ENCODE results near the gene LARGE1.
A peak's percentile ranks its signal among the peaks of the same experiment; 100 is the strongest.
"Not testable (repeated sequence)": the region's sequence is repeated elsewhere in the genome, so short reads cannot be mapped to it uniquely, and the experiment has no call there.

The LARGE1 gene

GRCh38 chr22:33591946-33592345 is 328.3 kb downstream of the LARGE1 start:
- no peak for DNase-seq (ENCODE audit: low read depth)

DNA sequence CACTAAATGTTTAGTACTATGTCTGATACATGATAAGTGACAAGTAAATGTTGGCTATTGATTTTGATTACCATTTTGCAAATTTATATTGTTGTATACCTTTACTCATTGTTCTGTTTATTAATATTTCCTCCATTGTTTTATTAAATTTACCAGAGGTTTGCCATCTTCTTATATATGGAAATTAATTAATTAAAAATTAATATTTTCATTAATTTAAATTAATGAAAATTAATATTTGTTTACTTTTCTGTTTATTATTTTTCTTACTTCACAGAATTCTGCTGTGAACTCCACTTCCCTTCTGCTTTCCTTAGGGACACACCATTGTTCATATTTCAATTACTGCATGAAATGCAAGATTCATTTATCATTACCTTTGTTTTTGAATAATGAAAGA is 331.0 kb downstream of the LARGE1 start:
- DNase-seq (ENCODE audit: low read depth), result no peak

DNA sequence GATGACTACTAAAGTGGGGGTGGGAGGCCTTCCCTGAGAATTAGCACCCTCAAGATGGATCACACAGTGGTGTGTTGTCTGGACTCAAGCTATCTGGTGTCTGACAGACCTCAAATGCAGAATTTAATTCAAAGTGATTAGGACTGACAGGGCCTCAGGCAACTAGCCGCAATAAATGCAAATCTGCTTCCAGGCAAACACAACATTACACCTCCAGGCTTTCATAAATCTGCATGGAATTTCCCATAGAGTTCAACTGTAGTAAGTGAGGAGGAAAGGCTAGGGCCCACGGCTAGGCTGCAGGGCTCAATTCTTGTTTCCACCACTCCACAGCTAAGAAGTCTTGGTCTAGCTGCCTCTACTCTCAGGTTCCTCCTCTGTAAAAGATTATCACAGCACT is 331.4 kb downstream of the LARGE1 start:
- no peak for DNase-seq (ENCODE audit: low read depth)

DNA sequence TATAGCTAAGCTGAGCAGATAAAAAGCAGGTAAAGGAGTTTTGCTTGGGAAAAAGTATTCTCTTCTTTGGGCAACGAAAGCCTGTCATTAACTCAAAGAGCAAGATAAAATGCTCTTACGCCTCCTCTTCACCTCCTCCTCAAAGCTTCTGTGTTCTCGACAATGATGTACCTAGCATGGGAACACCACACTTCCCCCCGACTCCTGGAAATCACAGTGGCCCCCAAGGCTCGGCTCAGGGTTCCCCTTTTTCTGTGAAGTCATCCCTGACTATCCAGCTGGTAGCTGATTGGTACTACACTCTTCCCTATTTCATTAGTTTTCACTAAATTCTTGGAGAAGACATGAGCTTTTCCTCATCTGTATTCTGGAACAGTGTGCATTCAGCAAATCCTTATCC is 336.1 kb downstream of the LARGE1 start:
- no peak for DNase-seq (ENCODE audit: low read depth)

GRCh38 chr22:33582822-33583400 is 337.4 kb downstream of the LARGE1 start:
- DNase-seq (ENCODE audit: low read depth), result no peak

DNA sequence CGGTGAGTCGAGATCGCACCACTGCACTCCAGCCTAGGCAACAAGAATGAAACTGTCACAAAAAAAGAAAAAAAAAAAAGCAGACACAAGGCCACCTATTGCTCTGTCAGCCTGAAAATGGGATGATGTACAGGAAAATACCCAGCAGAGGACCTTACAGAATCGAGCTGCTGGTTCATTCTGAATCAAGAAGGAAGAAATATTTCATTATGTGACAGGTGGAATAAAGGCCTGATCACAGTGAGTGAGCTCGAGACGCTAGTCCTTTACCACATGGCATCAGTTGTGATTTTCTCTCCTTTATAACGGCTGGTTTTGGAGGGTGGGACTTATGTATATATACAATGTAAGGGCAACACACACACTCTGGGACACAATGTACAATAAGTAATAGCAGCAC is 340.0 kb downstream of the LARGE1 start:
- no peak for DNase-seq (ENCODE audit: low read depth)

DNA sequence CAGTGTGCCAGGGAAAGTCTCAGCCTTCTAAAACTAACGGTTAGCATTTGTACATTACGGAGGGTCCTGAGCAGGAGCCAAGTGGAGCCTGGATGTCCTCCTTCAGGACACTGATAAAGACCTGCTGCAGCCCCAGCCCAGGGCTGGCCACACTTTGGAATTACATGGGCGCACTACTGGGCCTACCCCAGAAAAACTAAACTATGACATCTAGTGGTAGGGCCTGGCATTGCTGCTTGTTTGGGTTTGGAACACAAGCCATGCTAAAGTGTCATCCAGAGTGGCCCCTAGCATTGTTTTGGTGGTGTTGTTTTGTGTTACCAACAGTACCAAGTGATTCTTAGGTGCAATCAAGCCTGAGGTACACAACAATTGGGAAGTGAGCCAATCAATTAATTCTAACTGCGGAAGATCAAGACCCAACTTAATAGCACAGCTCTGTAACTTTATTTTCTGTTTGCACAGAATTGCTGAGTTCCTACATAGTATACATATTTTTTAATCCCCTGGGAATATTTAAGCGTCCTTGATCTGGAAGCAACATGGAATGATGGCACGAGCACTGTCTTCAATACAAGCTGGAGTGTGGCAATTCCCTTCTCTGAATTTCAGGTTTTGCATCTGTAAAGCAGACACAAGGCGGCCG is 340.7 kb downstream of the LARGE1 start:
- peak; percentile 4 for DNase-seq (ENCODE audit: low read depth)

DNA sequence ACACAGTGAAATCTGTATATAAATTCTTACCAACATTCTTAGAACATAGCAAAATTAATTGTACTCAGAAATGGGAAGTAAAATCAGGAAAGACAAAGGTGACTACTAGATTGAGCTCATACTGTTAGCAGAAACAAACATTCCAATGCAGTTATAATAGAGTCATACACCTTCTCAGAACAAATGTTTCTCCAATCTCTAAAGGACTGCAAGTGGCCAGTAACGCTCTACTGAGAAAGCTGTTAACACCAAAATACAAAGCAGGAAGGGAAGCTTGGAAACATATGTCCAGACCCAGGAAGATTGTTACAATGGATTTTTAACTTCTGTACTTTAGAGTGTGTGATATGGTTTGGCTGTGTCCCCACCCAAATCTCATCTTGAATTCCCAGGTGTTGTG is 341.5 kb downstream of the LARGE1 start:
- no peak for DNase-seq (ENCODE audit: low read depth)

- DNase-seq (ENCODE audit: low read depth), result no peak
Observed at GRCh38 chr22:33577862-33578411, 342.3 kb downstream of the LARGE1 start.

GRCh38 chr22:33576205-33576604 is 344.1 kb downstream of the LARGE1 start:
- no peak for DNase-seq (ENCODE audit: low read depth)

DNA sequence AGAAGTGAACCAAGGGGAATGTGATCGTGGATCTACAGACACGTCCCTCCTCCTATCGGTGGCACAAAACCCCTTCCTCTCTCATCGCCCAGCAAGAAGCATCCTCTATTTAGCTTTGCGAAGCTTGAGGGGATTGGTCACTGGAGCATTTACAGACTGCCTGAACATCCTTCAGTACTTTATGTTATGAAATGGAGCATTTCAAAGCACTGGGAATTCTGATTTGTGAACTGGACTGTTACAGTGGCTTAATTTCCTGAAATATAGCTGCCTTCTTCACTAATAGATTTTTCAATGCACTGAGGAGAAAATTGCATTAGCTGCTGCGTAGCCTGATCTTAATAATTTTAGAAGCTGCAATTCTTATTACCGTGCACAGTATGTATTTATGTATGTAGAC is 344.5 kb downstream of the LARGE1 start:
- no peak for DNase-seq (ENCODE audit: low read depth)

- DNase-seq (ENCODE audit: low read depth), result no peak
Observed at GRCh38 chr22:33575041-33575440, 345.2 kb downstream of the LARGE1 start.

- no peak for DNase-seq (ENCODE audit: low read depth)
Observed at GRCh38 chr22:33573479-33573878, 346.8 kb downstream of the LARGE1 start.

DNA sequence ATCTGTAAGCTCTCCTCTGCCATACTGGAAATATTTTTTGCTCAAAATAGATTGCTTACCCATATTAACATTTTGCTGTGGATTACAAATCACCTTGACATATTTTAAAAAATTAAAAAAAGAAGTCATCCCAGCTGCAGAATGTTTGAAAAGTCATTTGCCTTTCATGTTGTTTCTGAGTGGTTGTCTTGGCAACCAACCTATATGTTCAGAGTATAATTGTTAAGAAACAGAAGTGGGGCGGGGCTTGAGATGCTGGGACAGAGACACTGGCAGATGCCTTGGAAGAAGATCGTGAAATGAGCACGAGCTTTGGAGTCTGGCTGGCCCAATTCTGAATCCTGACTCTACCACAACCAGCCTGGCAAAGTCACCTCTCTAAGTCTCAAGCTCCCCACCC is 348.2 kb downstream of the LARGE1 start:
- DNase-seq (ENCODE audit: low read depth), result no peak

- no peak for DNase-seq (ENCODE audit: low read depth)
Observed at GRCh38 chr22:33570110-33570509, 350.2 kb downstream of the LARGE1 start.

DNA sequence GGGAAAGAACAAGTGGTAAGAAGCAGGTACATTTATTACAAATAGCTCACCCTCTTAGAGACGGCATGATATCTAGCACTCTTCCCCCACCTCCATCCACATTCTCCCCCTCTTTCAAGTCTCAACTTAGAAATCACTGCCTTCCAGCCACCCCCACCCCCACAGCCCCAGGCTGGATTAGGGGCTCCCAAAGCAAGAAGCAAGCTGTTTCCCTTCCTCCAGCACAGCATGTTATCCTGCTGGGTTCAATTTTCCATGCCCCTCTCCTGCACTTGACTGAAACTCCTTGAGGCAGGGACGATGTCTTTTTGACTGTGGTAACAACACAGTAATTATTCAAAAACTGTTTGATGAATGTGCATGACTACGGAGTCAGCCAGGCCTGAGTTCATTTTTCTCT is 350.7 kb downstream of the LARGE1 start:
- no peak for DNase-seq (ENCODE audit: low read depth)

- DNase-seq (ENCODE audit: low read depth), result no peak
Observed at GRCh38 chr22:33569018-33569417, 351.3 kb downstream of the LARGE1 start.

DNA sequence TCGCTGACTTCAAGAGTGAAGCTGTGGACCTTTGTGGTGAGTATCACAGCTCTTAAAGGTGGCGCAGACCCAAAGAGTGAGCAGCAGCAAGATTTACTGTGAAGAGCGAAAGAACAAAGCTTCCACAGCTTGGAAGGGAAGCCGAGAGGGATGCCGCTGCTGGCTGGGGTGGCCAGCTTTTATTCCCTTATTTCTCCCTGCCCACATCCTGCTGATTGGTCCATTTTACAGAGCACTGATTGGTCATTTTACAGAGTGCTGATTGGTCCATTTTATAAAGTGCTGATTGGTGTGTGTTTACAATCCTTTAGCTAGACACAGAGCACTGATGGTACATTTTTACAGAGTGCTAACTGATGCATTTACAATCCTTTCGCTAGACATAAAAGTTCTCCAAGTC is 353.8 kb downstream of the LARGE1 start:
- DNase-seq (ENCODE audit: low read depth), result not testable (repeated sequence)

GRCh38 chr22:33565580-33565995 is 354.7 kb downstream of the LARGE1 start:
- DNase-seq (ENCODE audit: low read depth), result no peak

- no peak for DNase-seq (ENCODE audit: low read depth)
Observed at GRCh38 chr22:33564683-33565082, 355.6 kb downstream of the LARGE1 start.

GRCh38 chr22:33563220-33563964 is 356.9 kb downstream of the LARGE1 start:
- DNase-seq (ENCODE audit: low read depth), result no peak

DNA sequence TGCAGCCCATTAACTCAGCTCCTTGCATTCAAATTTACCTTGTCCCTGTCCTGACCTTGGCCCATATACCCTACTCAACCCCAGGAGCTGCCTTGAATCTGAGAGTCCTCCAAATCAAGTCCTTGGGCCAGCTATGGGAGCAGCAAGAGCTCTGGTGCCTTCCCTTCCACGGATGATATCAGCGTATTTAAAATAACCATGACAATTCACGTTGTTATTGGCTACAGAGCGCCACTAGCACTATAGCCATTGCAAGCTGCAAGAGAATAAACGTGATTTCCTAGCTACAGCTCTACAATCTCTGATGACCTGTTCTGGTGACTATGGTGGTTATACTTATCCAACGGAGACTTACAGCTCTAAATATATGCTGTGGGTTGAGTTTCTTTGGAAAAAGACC is 357.8 kb downstream of the LARGE1 start:
- no peak for DNase-seq (ENCODE audit: low read depth)

DNA sequence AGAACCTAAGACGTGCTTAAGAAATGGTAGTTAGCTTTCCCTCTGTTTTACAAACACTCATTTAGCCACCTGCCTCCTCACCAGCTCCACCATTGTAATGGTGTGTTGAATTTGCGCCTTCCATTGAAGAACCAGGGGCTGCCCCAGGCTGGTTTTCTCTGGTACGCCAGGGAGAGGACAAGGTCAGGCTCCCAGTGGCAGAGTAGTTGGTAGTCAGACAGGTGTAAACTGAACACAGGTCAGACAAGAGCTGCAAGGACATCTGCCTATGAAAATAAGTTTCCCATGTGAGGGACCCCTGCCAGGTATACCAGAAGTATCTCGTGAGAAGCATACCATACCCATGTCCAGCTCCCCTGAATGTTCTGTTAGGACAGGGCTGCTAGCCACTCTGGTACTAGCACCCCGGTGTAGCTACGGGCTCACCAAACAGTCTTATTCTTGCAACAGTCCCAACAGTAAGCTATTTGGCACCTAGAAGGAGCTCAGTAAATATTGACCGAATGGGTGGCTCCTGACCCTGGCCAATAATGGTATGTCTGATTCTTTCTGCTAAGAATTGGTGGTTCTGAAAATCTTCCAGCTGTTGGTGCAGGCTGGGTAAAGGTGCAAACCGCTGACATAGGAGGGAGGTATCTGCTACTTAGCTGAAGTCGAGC is 359.0 kb downstream of the LARGE1 start:
- DNase-seq (ENCODE audit: low read depth), result no peak

Measured in activated T-cell treated with anti-CD3 and anti-CD28 coated beads for 1 hour (primary cell).